Lower lobe of right lung (tissue), 2 donors: ENCODE measurements around the gene GPR68. TPM values are rescaled to one million over a fixed set of nuclear protein-coding genes. Genes with fewer than 3 reads are reported as not detected.

Experiments used
- ATAC-seq, 2 donors: fragments of 200-7000 bp; cut with Tn5 transposase; one replicate each; pipeline ENCODE4 v1.9.1; 2020 to 2022; ENCODE audit warnings: mild to moderate bottlenecking in 2 of 2, moderate library complexity in 2 of 2
- DNase-seq: peaks from one replicate; pipeline ENCODE4 v3.0.0-alpha.2; 2020
- H3K27ac ChIP-seq: fragments of 200-600 bp; one replicate; pipeline ENCODE4 v1.8.0; 2022
- H3K27me3 ChIP-seq: fragments of 200-600 bp; one replicate; pipeline ENCODE4 v1.8.0; 2022; ENCODE audit warnings: low read depth
- H3K36me3 ChIP-seq: fragments of 200-600 bp; one replicate; pipeline ENCODE4 v1.8.0; 2022; ENCODE audit warnings: mild to moderate bottlenecking
- H3K4me1 ChIP-seq: fragments of 200-600 bp; one replicate; pipeline ENCODE4 v1.8.0; 2022
- H3K4me3 ChIP-seq: fragments of 200-600 bp; one replicate; pipeline ENCODE4 v1.8.0; 2022; ENCODE audit warnings: mild to moderate bottlenecking
- H3K9me3 ChIP-seq: fragments of 200-600 bp; one replicate; pipeline ENCODE4 v1.8.0; 2022
- CTCF ChIP-seq: fragments of 200-600 bp; IDR thresholded peaks from one replicate; pipeline ENCODE4 v1.8.0; 2022; ENCODE audit warnings: antibody characterized with exemption, mild to moderate bottlenecking
- intact Hi-C: fragments of 100-400 bp; cut with DNase I; formaldehyde crosslinking; loops from one replicate; pipeline ENCODE4 v1.11.0; 2022
- total RNA-seq: library from RNA; stranded (reverse); fragmentation: NEBNext Ultra II Directional; extraction: Animal tissue kit (Norgen Biotek cat#: 25700); gene quantifications from one replicate; pipeline ENCODE4 v1.2.1, GENCODE V29; 2021
- donor health status: DM: no; HTN: yes; CAD: no; lungs with severe emphysema.

The GPR68 gene
- total RNA-seq, 1 donor from 2014 or later, result 3.4 TPM

DNA sequence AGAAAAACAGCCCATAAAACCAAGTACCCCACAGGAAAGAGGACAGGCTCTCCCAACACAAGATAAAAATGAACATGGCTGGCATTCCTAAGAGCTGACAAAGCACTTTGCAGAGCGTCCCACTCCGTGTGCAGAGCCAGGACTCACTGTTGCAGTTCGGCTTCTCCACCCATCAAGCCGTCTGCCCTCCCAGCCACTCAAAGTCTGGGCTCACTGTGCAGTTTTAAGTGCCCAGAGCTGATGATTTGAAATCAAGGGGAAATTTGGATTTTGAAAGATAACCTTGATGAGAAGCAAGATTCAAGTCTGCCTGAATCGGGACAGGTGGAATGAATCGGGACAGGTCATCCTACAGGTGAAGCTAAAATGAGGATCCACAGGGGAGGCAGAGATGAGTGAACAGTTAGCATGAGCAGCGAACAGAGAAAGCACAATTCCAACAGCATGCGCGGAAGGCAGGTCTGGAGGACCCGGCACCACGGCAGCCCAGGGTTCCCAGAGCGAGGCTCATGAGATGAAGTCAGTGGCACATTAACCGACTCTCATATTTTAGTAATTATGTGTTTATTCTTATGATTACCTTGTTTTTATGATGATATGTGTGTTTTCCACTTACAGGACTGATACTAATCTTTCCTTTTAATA, 39.8 kb upstream of the GPR68 start:
- H3K4me3 ChIP-seq, result no peak overlapping the region
- ATAC-seq, result peak; percentile 36 to 72
- peak; percentile 47 for DNase-seq
- peaks cover 9% of the 10 kb centered on the region for H3K4me1 ChIP-seq
- H3K27me3 ChIP-seq, result no peaks in the 10 kb centered on the region
- no peaks in the 10 kb centered on the region for H3K9me3 ChIP-seq
- H3K27ac ChIP-seq, result no peak overlapping the region
- intact Hi-C loops, result loop anchor here (5.0 to 10.0 kb wide), 2 partner anchors 107 to 379 kb away; no protein-coding TSS in a partner anchor
- no peak for TF ChIP-seq CTCF
- H3K36me3 ChIP-seq, result peaks cover 68% of the 10 kb centered on the region

DNA sequence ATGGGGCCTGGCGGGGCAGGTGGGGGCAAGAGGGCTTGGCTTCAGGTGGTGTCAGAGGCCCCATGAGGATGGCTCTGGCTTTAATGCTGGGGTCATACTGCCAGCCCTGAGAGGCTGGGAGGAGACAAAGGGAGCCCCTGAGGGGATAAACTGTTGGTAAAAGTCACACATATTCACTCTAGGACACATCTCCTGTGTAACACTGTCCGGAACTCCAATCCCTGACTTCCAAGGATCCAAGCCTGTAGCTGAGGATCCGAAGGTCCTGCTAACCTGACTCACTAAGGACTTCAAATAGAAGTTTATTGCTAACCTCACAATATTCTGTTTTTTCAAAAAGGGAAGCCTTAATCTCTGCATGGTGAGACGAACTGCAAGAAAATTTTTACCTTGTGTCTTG, 39.2 kb upstream of the GPR68 start:
- TF ChIP-seq CTCF, result no peak
- Histone ChIP-seq H3K36me3 (peaks cover 68% of the 10 kb centered on the region), H3K4me3 (no peak overlapping the region), H3K27ac (no peak overlapping the region), H3K4me1 (peaks cover 9% of the 10 kb centered on the region), H3K9me3 (no peaks in the 10 kb centered on the region), H3K27me3 (no peaks in the 10 kb centered on the region)
- intact Hi-C loops, result loop anchor here (5.0 to 10.0 kb wide), 2 partner anchors 106 to 379 kb away; no protein-coding TSS in a partner anchor
- DNase-seq (no peak), ATAC-seq (no peak)

GRCh38 chr14:91282954-91283645, 38.6 kb upstream of the GPR68 start:
- Histone ChIP-seq H3K36me3 (peaks cover 68% of the 10 kb centered on the region), H3K4me3 (no peak overlapping the region), H3K27me3 (no peaks in the 10 kb centered on the region), H3K9me3 (no peaks in the 10 kb centered on the region), H3K4me1 (peaks cover 9% of the 10 kb centered on the region), H3K27ac (no peak overlapping the region)
- no peak for ATAC-seq
- intact Hi-C loops, result loop anchor here (5.0 to 10.0 kb wide), 2 partner anchors 106 to 378 kb away; no protein-coding TSS in a partner anchor
- DNase-seq, result peak; percentile 17
- no peak for TF ChIP-seq CTCF

DNA sequence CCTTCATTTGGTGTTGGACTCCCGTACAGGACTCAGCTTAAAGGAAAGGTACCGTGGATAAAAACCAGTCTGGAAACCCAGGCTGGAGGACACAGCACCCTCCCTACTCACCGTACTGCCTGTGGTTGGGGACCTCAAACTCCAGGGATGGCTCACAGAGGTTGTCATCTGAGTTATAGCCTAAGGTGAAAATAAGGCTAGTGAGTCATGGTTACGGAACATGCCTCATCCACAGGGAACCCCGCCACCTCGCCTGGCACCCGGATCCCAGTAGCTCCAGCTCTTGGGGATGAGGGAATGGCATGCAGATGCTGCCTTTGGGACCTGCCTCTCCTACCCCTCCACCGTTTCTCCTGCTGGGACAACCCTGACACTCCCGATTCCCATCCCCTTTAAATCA, 36.8 kb upstream of the GPR68 start:
- Histone ChIP-seq H3K4me3 (no peak overlapping the region), H3K36me3 (peaks cover 76% of the 10 kb centered on the region), H3K4me1 (peaks cover 9% of the 10 kb centered on the region), H3K27me3 (no peaks in the 10 kb centered on the region), H3K9me3 (no peaks in the 10 kb centered on the region), H3K27ac (no peak overlapping the region)
- intact Hi-C loops, result loop anchor here (5.0 to 10.0 kb wide), 2 partner anchors 104 to 377 kb away; no protein-coding TSS in a partner anchor
- ATAC-seq (no peak), DNase-seq (no peak)
- TF ChIP-seq CTCF, result no peak

- intact Hi-C loops, result loop anchor here (5.0 to 10.0 kb wide), 2 partner anchors 103 to 375 kb away; no protein-coding TSS in a partner anchor
- Histone ChIP-seq H3K4me3 (no peak overlapping the region), H3K27me3 (no peaks in the 10 kb centered on the region), H3K9me3 (no peaks in the 10 kb centered on the region), H3K27ac (no peak overlapping the region), H3K4me1 (peaks cover 9% of the 10 kb centered on the region), H3K36me3 (peaks cover 77% of the 10 kb centered on the region)
- ATAC-seq (no peak), DNase-seq (no peak)
- no peak for TF ChIP-seq CTCF
Measured at GRCh38 chr14:91280129-91280528, 35.6 kb upstream of the GPR68 start.
